Sigmoid colon (tissue), 7 donors: Measurements from ENCODE around the gene DNAAF5. TPM values are rescaled to one million over a fixed set of nuclear protein-coding genes. Genes with fewer than 3 reads are reported as not detected.

Source experiments
- DNase-seq: peaks from one replicate; pipeline ENCODE4 v3.0.0-alpha.2; 2019
- H3K27ac ChIP-seq, 4 donors: fragments of 200-600 bp; sonication (generic); one replicate each; pipeline ENCODE4 v1.5.1; 2016 to 2019; ENCODE audit warnings: mild to moderate bottlenecking in 1 of 4
- H3K27me3 ChIP-seq, 3 donors: fragments of 200-600 bp; sonication (generic); one replicate each; pipeline ENCODE4 v1.5.1; 2019; ENCODE audit warnings: mild to moderate bottlenecking in 1 of 3
- H3K36me3 ChIP-seq, 4 donors: fragments of 200-600 bp; sonication (generic); one replicate each; pipeline ENCODE4 v1.5.1; 2016 to 2019
- H3K4me1 ChIP-seq, 4 donors: fragments of 200-600 bp; sonication (generic); one replicate each; pipeline ENCODE4 v1.5.1; 2017 to 2019
- H3K4me3 ChIP-seq, 4 donors: fragments of 200-600 bp; sonication (generic); one replicate each; pipeline ENCODE4 v1.5.1; 2017 to 2019; ENCODE audit warnings: mild to moderate bottlenecking in 2 of 4, moderate library complexity in 1 of 4
- H3K9me3 ChIP-seq, 4 donors: fragments of 200-600 bp in 3 of 4; sonication (generic) in 3 of 4; one replicate each; pipeline versions ENCODE4 v1.5.1 to v1.6.1; 2013 to 2019
- CTCF ChIP-seq, 4 experiments: fragments of 450-650 bp in 3 of 4; fragments of 200-600 bp in 1 of 4; IDR thresholded peaks; one replicate each; pipeline ENCODE4 v1.5.1; 2016 to 2019; ENCODE audit warnings: antibody characterized with exemption in 4 of 4, mild to moderate bottlenecking in 3 of 4, moderate library complexity in 2 of 4
- EP300 ChIP-seq, 4 donors: sonication (generic); formaldehyde crosslinking; IDR thresholded peaks; one replicate each; pipeline ENCODE4 v1.6.1; 2017; ENCODE audit warnings: antibody characterized with exemption in 4 of 4
- POLR2A ChIP-seq, 2 donors: fragments of 450-650 bp; IDR thresholded peaks; one replicate each; pipeline ENCODE4 v1.6.1; 2016; ENCODE audit warnings: antibody characterized with exemption in 2 of 2, mild to moderate bottlenecking in 2 of 2, moderate library complexity in 2 of 2
- POLR2AphosphoS5 ChIP-seq, 4 donors: sonication (generic); formaldehyde crosslinking; IDR thresholded peaks; one replicate each; pipeline ENCODE4 v1.6.1; 2017; ENCODE audit warnings: antibody characterized with exemption in 4 of 4
- WGBS, 2 donors: extraction: QIAGEN DNeasy Blood & Tissue Kit; methylation state at CpG; one replicate each; pipeline ENCODE4 v1.1.7; 2013; 5-methylcytosine and 5-hydroxymethylcytosine counted together
- intact Hi-C: fragments of 100-400 bp; cut with DNase I; formaldehyde crosslinking; loops from one replicate; pipeline ENCODE4 v1.15.1; 2023
- polyA plus RNA-seq, 3 donors: library from polyadenylated mRNA; stranded (reverse); fragments of 200-250 nt; gene quantifications; one replicate each; pipeline ENCODE4 v1.2.3, GENCODE V29; 2013
- total RNA-seq, 4 donors: library from RNA; depleted of rRNA; stranded (reverse); fragments of >200 nt; gene quantifications; one replicate each; pipeline ENCODE4 v1.1.0, GENCODE V29; 2016
- donor health status: healthy with polysubstance abuse.
- donor health status: Bipolar disorder and iron deficiency.
- donor health status: healthy.

DNAAF5 gene
- total and polyA plus RNA-seq, 7 donors, result 7.8 to 25.4 (median 14.5) TPM

GRCh38 chr7:724298-724697 lies 2.2 kb upstream of the DNAAF5 start:
- Histone ChIP-seq H3K4me1 (peaks cover 0 to 24% (median 19%) of the 10 kb centered on the region in 4 donors), H3K27me3 (no peaks in the 10 kb centered on the region), H3K27ac (no peak overlapping the region), H3K9me3 (no peaks in the 10 kb centered on the region), H3K36me3 (peaks cover 0 to 3% (median 0%) of the 10 kb centered on the region in 4 donors), H3K4me3 (no peak overlapping the region)
- TF ChIP-seq POLR2A (IDR thresholded peaks at IDR 0.05) (no peak), EP300 (IDR thresholded peaks at IDR 0.05) (no peak), CTCF (IDR thresholded peaks at IDR 0.05) (no peak), POLR2AphosphoS5 (IDR thresholded peaks at IDR 0.05) (no peak)
- WGBS, 2 donors, result 96% methylated on average over 7 of the region's 7 CpGs
- DNase-seq, result no peak
- intact Hi-C loops, result no loop called here

GRCh38 chr7:725223-726005 lies 1.1 kb upstream of the DNAAF5 start:
- no peaks in the 10 kb centered on the region for H3K27me3 ChIP-seq
- H3K36me3 ChIP-seq, result peaks cover 0 to 14% (median 2%) of the 10 kb centered on the region in 4 donors
- intact Hi-C loops, result loop anchor here (1.0 to 5.0 kb wide), 2 partner anchors 58 to 208 kb away; no protein-coding TSS in a partner anchor
- no peaks in the 10 kb centered on the region for H3K9me3 ChIP-seq
- 77 to 93% methylated on average over 8 of the region's 8 CpGs for WGBS, 2 donors
- no peak for DNase-seq
- H3K4me1 ChIP-seq, result peaks cover 0 to 24% (median 19%) of the 10 kb centered on the region in 4 donors
- H3K4me3 ChIP-seq, result peak overlapping the region in 1 of 4 donors; percentile 96
- no peak overlapping the region for H3K27ac ChIP-seq
- TF ChIP-seq CTCF (IDR thresholded peaks at IDR 0.05) (no peak), EP300 (IDR thresholded peaks at IDR 0.05) (no peak), POLR2A (IDR thresholded peaks at IDR 0.05) (no peak), POLR2AphosphoS5 (IDR thresholded peaks at IDR 0.05) (no peak)

- Histone ChIP-seq H3K27me3 (no peaks in the 10 kb centered on the region), H3K27ac (peak overlapping the region; percentile 62 to 84 (median 72)), H3K4me3 (peak overlapping the region; percentile 29 to 98 (median 96)), H3K9me3 (no peaks in the 10 kb centered on the region), H3K4me1 (peaks cover 0 to 27% (median 19%) of the 10 kb centered on the region in 4 donors), H3K36me3 (peaks cover 0 to 23% (median 4%) of the 10 kb centered on the region in 4 donors)
- intact Hi-C loops, result loop anchor here (1.0 to 5.0 kb wide), 2 partner anchors 59 to 209 kb away; no protein-coding TSS in a partner anchor
- no peak for TF ChIP-seq EP300 (IDR thresholded peaks at IDR 0.05)
- no peak for TF ChIP-seq POLR2AphosphoS5 (IDR thresholded peaks at IDR 0.05)
- no peak for TF ChIP-seq POLR2A (IDR thresholded peaks at IDR 0.05)
- TF ChIP-seq CTCF (IDR thresholded peaks at IDR 0.05), result no peak
- 0% methylated on average over 39 of the region's 39 CpGs for WGBS, 2 donors
- DNase-seq, result no peak
These were observed 280 bp downstream of the DNAAF5 start for GRCh38 chr7:726854-727103.

- H3K9me3 ChIP-seq, result no peaks in the 10 kb centered on the region
- no peaks in the 10 kb centered on the region for H3K27me3 ChIP-seq
- intact Hi-C loops, result loop anchor here (5.0 kb wide), 1 partner anchor 60 kb away; no protein-coding TSS in a partner anchor
- H3K27ac ChIP-seq, result peak within 1 kb of the TSS; percentile 62 to 84 (median 72)
- DNase-seq, result peak; percentile 58
- WGBS, 2 donors, result 1% methylated on average over 66 of the region's 66 CpGs
- peaks cover 0 to 27% (median 22%) of the 10 kb centered on the region in 4 donors for H3K4me1 ChIP-seq
- peak within 1 kb of the TSS; percentile 29 to 98 (median 96) for H3K4me3 ChIP-seq
- TF ChIP-seq EP300 (IDR thresholded peaks at IDR 0.05) (no peak), POLR2AphosphoS5 (IDR thresholded peaks at IDR 0.05) (no peak), POLR2A (IDR thresholded peaks at IDR 0.05) (no peak), CTCF (IDR thresholded peaks at IDR 0.05) (no peak)
- H3K36me3 ChIP-seq, result peaks cover 0 to 23% (median 4%) of the 10 kb centered on the region in 4 donors
These were observed 756 bp downstream of the DNAAF5 start, which contains the start of gene PRKAR1B for GRCh38 chr7:727104-727805. Gene PRKAR1B (minus strand): TSS chr7:727281. CDS start chr7:711505, 15,776 bp downstream.
